Rectal smooth muscle tissue (tissue), 1 donor: Measurements from ENCODE around the gene SMIM8.

ENCODE experiments used
- H3K27ac ChIP-seq: one replicate; pipeline ENCODE4 v1.7.0; 2013; ENCODE audit warnings: low read depth, low read length, inconsistent platforms
- H3K27me3 ChIP-seq: one replicate; pipeline ENCODE4 v1.7.0; 2013; ENCODE audit warnings: low read length; ENCODE audit not compliant: control insufficient read depth, insufficient read depth
- H3K36me3 ChIP-seq: one replicate; pipeline ENCODE4 v1.7.0; 2013; ENCODE audit warnings: low read length; ENCODE audit not compliant: control insufficient read depth, insufficient read depth
- H3K4me1 ChIP-seq: one replicate; pipeline ENCODE4 v1.7.0; 2013; ENCODE audit warnings: low read length; ENCODE audit not compliant: control insufficient read depth, insufficient read depth
- H3K4me3 ChIP-seq: one replicate; pipeline ENCODE4 v1.7.0; 2013; ENCODE audit warnings: low read length
- H3K9ac ChIP-seq: one replicate; pipeline ENCODE4 v1.7.0; 2013; ENCODE audit warnings: low read length

SMIM8 gene

GRCh38 chr6:87373377-87373776, 51.0 kb downstream of the SMIM8 start:
- Histone ChIP-seq H3K4me3 (no peak overlapping the region), H3K27ac (no peak overlapping the region)

GRCh38 chr6:87375315-87375714, 52.9 kb downstream of the SMIM8 start:
- Histone ChIP-seq H3K27ac (no peak overlapping the region), H3K4me1 (no peaks in the 10 kb centered on the region), H3K9ac (no peak overlapping the region), H3K27me3 (no peaks in the 10 kb centered on the region), H3K4me3 (no peak overlapping the region), H3K36me3 (no peaks in the 10 kb centered on the region)

More at GRCh38 chr6:87373377-87373776, 51.0 kb downstream of the SMIM8 start:
- H3K36me3 ChIP-seq, result no peaks in the 10 kb centered on the region
- no peak overlapping the region for H3K9ac ChIP-seq
- H3K27me3 ChIP-seq, result no peaks in the 10 kb centered on the region
- no peaks in the 10 kb centered on the region for H3K4me1 ChIP-seq

- Histone ChIP-seq H3K9ac (no peak overlapping the region), H3K27ac (no peak overlapping the region), H3K36me3 (no peaks in the 10 kb centered on the region), H3K27me3 (no peaks in the 10 kb centered on the region), H3K4me3 (no peak overlapping the region), H3K4me1 (no peaks in the 10 kb centered on the region)
Measured at GRCh38 chr6:87376643-87377042, 54.3 kb downstream of the SMIM8 start.

GRCh38 chr6:87378947-87379346, 56.6 kb downstream of the SMIM8 start:
- H3K4me3 ChIP-seq, result no peak overlapping the region
- H3K4me1 ChIP-seq, result no peaks in the 10 kb centered on the region
- no peak overlapping the region for H3K9ac ChIP-seq
- H3K27me3 ChIP-seq, result no peaks in the 10 kb centered on the region
- no peak overlapping the region for H3K27ac ChIP-seq
- no peaks in the 10 kb centered on the region for H3K36me3 ChIP-seq

GRCh38 chr6:87382861-87383260, 60.5 kb downstream of the SMIM8 start:
- H3K4me1 ChIP-seq, result no peaks in the 10 kb centered on the region
- no peak overlapping the region for H3K9ac ChIP-seq
- H3K4me3 ChIP-seq, result no peak overlapping the region
- H3K27ac ChIP-seq, result no peak overlapping the region
- H3K27me3 ChIP-seq, result no peaks in the 10 kb centered on the region
- H3K36me3 ChIP-seq, result no peaks in the 10 kb centered on the region

- H3K4me1 ChIP-seq, result no peaks in the 10 kb centered on the region
- no peak overlapping the region for H3K4me3 ChIP-seq
- no peak overlapping the region for H3K27ac ChIP-seq
- H3K36me3 ChIP-seq, result no peaks in the 10 kb centered on the region
- no peaks in the 10 kb centered on the region for H3K27me3 ChIP-seq
- H3K9ac ChIP-seq, result no peak overlapping the region
Measured at GRCh38 chr6:87384038-87384437, 61.6 kb downstream of the SMIM8 start.

GRCh38 chr6:87384449-87384848, 62.1 kb downstream of the SMIM8 start:
- Histone ChIP-seq H3K36me3 (no peaks in the 10 kb centered on the region), H3K27me3 (no peaks in the 10 kb centered on the region), H3K9ac (no peak overlapping the region), H3K27ac (no peak overlapping the region), H3K4me1 (no peaks in the 10 kb centered on the region), H3K4me3 (no peak overlapping the region)

- H3K9ac ChIP-seq, result no peak overlapping the region
- H3K4me3 ChIP-seq, result no peak overlapping the region
- no peaks in the 10 kb centered on the region for H3K36me3 ChIP-seq
- no peak overlapping the region for H3K27ac ChIP-seq
- H3K27me3 ChIP-seq, result no peaks in the 10 kb centered on the region
- no peaks in the 10 kb centered on the region for H3K4me1 ChIP-seq
Measured at GRCh38 chr6:87391334-87391733, 68.9 kb downstream of the SMIM8 start.
